OCI-M2 (cell line): Measurements from ENCODE around the gene MYH8.

ENCODE experiments used
- DNase-seq: peaks from one replicate; lab custom pipeline; 2025; ENCODE audit not compliant: unreplicated experiment; lab: John Stamatoyannopoulos, UW

Gene MYH8

DNA sequence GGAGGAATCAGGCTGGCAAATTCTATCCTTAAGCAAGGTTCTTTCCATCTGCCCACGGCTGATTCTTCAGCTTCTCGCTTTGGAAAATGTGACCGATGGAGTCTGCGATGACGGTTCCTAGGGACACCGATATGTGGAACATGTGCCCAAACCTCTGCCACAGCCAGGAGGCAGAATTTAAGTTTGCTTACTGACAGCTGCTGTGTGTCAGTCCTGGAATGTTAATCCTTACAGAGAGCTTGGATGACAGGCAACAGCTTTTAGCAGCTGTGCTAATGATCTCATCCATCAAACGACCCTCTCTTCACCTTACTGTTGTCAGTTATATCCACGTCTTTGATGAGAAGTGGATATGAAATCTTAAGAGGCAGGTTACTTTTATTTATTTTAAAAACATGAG, 37.6 kb downstream of the MYH8 start:
- no peak for DNase-seq

DNA sequence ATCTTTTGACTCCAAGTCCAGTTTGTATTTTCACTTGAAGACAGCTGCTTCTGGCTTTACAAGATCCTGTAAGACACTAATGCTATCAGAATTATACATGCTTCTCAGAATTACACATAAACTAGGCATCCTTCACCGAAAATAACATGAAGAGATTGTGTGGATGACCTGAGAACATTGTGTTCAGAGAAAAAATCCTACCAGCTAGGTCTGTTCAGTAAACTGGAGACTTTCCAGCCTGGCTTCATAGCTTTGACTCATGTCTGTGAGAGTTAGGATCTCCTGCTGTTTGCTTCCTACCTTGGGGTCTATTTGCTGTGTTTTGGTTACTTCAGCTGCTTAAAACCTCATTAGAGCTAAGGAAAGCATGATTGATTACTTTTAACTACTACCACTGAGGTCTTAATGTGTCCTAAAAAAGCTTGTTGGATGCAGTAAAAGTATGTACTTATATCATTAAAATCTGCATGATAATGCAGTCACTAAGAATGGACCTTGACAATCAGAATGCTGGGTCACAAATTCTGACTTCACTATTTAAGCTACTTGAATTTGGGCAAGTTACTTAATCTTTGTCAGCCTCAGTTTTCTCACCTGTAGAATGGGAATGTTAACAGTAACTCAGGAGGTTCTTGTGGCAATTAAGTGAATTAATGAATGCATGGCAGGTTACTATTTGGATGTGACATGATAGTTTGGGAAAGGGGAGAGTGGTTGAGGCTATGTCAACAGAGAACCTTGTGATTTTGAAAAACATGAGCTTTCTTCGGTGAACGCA, 40.9 kb downstream of the MYH8 start:
- no peak for DNase-seq

DNA sequence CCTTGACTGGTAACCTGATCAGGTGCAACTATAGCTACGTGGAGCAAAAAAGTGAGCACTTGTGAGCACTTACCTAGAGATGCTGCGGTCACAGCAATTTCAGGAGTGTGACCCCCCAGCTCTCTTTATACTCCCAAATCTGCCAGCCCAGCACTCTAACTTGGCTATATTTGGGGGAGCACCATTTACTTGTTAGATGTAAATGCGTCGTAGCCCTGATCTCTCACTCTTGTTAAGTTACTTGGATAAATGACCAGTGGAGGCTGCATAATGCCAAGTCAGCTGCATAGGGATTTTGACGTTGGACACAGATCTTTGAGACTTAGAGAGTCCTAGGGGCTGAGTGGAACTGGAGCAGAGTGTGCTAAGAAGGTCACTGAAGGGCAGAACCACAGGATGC, 48.8 kb downstream of the MYH8 start, which contains the start of gene MYH13:
Gene MYH13, minus strand, starts transcription at position 101 of the 400 bp plus-strand sequence. CDS start 8,476 bp downstream, outside the sequence.
- no peak for DNase-seq

DNA sequence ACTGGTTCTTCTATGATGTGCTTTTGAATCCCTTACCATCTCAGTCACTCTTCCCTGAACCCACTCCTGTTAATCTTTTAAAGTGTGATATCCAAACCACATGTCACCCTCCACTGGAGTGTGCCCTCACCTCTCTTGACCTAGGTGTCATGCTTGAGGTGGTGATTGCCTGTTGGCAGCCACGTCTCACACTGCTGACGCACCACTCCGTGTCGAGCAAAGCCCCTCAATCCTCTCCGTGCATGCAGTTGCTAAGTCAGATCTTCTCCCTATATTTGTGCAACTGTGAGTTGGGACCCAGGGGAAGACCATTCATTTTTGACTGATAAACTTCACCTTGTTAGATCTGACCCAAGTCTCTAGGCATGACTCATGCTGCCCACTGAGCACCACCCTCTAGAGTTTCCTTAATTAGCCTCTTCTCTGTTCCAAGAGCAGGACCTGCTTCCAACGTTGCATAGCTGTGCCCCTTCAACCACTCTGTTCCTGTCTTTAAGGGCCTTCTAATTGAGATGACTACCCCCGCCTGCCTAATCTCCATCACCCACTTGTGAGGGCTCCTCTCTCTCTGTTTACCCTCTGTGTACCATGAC, 51.6 kb downstream of the MYH8 start:
- DNase-seq: no peak

DNA sequence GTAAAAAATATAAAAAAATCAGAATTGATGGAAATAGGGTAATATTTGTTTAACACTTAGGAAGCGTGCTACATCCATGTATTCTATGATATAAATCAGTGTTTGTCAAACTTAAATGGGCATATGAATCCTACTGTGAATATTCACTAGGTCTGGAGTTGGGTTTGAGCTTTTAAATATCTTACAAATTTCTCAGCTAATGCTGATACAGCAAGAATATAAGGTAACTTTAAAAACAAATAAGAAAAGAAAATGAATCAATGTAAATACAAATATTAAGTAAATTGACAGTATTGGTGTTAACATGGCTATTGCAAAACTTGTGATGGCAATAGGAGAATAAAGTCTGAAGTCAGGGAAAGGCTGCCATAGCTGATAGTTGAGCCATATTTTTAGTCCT, 52.5 kb downstream of the MYH8 start:
- DNase-seq: no peak

DNA sequence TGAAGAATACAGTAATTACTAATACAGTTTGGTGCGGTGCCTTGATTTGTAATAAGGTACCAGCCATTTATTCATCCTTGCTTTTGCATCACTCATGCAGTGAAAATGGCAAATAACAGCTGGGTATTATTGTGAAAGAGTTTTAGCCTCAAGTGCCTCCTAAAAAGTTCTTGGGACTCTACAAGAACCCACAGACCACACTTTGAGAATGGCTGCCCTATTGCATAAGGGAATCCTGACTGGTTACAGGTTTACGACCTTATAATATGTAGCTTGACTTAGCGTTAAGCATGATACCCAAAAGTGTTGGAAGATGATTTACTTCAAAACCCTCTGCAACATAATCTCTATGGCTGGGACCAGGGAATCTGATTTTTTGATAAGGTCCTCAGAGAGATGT, 53.2 kb downstream of the MYH8 start:
- no peak for DNase-seq

DNA sequence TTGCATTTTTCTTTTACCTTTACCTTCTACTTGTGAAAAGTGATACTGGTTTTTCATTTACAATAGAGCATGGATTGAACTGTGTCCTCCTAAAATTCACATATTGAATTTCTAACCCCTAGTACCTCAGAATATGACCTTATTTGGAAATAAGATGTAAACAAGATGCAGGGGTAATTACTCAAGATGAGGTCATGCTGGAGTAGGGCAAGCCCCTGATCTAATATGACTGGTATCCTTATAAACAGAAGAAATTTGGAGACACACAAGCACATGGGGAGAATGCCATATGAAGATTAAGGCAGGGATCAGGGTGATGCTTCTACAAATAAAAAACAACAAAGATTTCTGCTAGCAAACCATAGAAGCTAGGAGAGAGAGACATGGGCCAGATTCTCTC, 61.2 kb downstream of the MYH8 start:
- DNase-seq: no peak

DNA sequence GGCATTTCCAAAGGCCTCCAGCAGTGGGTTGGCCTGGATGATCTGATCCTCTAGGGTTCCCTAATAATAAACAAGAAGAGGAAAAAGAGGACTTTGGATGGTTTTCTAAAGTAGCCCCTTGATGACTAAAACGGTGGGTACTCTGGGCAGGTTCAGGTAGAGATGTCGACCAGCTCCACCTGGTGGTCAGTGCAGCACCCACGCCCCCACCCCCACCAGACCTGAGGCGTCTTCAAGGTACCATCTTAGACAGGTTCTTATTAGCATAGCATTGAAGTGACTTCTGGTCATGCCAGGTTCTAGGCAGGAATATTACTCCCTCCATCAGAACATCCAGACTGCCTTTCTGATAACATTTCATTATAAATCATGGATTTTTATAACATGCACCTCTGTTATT, 64.0 kb downstream of the MYH8 start:
- no peak for DNase-seq

DNA sequence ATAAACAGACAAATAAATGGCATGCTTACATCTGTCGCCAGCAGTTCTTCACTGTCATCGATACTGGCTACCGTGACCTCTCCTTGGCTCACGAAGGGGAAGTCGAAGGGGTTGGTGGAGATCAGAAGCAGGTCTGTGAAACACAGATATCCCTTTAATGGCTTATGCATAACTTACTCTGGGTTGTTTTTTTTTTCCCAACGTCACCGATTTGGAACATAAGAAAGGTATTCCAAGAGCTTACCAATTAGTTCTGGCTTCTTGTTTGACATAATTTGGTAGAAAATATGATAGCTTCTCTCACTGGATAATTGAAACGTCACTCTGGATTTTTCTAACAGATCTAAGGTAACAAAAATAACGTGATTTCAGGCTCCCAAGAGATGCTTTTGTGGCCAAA, 67.1 kb downstream of the MYH8 start:
- no peak for DNase-seq

DNA sequence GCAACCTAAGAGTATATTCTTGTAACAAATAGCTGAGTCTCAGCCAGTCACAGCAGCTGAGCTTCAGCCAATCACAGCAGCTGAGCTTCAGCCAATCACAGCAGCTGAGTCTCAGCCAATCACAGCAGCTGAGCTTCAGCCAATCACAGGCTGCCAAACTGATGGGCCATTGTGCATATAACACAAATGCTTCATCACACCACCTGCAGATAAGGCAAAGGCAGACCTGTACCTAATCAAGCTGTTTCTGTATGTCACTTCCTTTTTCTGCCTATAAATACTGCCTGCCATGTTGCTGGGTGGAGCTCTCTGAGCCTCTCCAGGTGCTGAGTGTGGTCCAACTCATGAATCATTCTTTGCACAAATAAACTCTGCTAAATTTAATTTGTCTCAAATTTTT, 68.9 kb downstream of the MYH8 start:
- no peak for DNase-seq

DNA sequence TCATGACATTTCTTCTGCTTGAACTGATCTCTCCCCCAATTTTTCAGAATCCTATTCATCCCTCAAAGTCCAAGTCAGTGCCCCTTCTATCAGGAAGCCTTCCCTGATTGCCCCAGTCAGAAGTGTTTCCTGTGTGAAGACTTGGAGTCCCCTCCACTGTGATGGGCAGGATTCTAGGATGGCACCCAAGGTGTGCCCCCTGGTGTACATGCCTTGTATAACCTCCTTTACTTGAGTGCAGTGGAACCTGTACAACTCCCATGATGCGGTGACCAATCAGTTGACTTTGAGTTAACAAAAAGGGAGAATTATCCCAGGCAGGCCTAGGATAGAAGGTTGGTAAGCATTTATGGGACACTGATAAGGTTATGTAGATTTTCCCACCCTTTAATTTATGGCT, 72.3 kb downstream of the MYH8 start:
- no peak for DNase-seq

DNA sequence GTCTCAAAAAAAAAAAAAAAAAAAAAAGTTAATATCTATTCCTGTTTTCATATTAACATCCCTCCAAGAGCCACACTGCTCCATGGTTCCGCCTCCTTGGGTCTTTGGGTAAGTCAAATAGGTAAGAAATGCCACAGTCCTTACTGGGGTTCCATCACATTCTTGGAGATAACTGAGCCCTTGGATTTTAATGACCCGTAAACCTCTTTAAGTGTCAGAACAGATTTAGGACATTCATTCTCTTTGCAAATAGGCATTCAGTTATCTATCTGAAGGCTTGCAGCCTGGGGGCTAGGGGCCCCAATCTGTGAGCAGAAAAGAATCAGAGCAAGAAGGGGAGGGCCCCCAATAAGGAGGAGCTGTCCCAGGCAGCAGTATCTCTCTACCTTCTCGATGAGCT, 76.9 kb downstream of the MYH8 start:
- DNase-seq: no peak
